K562 (cell line): ENCODE data around the gene HCFC1R1. TPM values are rescaled to one million over a fixed set of nuclear protein-coding genes. Genes with fewer than 3 reads are reported as not detected.

Experiments used
- BHLHE40 ChIP-seq: IDR thresholded peaks from 2 replicates; pipeline ENCODE4 v1.6.1; 2011; ENCODE audit warnings: low read length, improper control_type of control experiment
- COPS2 ChIP-seq: fragments of 450-650 bp; conservative IDR thresholded peaks from 2 replicates; pipeline ENCODE4 v1.6.1; 2016; ENCODE audit warnings: mild to moderate bottlenecking, moderate library complexity
- ELF4 ChIP-seq: fragments of 450-650 bp; formaldehyde crosslinking; IDR thresholded peaks from 2 replicates; pipeline ENCODE4 v1.4.0; 2022; ENCODE audit warnings: missing genetic modification characterization
- GTF2E2 ChIP-seq: fragments of 200-800 bp; sonication (Bioruptor generic); IDR thresholded peaks from 2 replicates; pipeline ENCODE4 v1.6.1; 2016; ENCODE audit warnings: missing genetic modification characterization, missing compliant biosample characterization
- HDAC6 ChIP-seq: IDR thresholded peaks from 2 replicates; pipeline ENCODE4 v1.6.1; 2012; ENCODE audit warnings: low read depth, mild to moderate bottlenecking, control low read depth, inconsistent platforms, low read length, moderate library complexity
- HLTF ChIP-seq: fragments of 450-650 bp; IDR thresholded peaks from 2 replicates; pipeline ENCODE4 v1.6.1; 2016
- HMGN3 ChIP-seq: IDR thresholded peaks from 2 replicates; pipeline ENCODE4 v1.6.1; 2011; ENCODE audit warnings: borderline replicate concordance, low read depth, mild to moderate bottlenecking, mixed read lengths, low read length; ENCODE audit not compliant: insufficient read length; ENCODE audit errors: extremely low read depth
- HNRNPUL1 ChIP-seq: fragments of 200-400 bp; formaldehyde crosslinking; IDR thresholded peaks from 2 replicates; pipeline ENCODE4 v1.6.1; 2017; ENCODE audit warnings: low read length
- KAT2B ChIP-seq: IDR thresholded peaks from one replicate; pipeline ENCODE4 v1.6.1; 2012; ENCODE audit warnings: low read depth, mild to moderate bottlenecking, control low read depth, inconsistent platforms, low read length, moderate library complexity
- KAT7 ChIP-seq: sonication (generic); formaldehyde crosslinking; IDR thresholded peaks from 2 replicates; pipeline ENCODE4 v1.8.0; 2022; ENCODE audit warnings: missing genetic modification reagents, mild to moderate bottlenecking, borderline replicate concordance
- MYC ChIP-seq, 2 experiments: fragments of 250-450 bp in 1 of 2; sonication (Bioruptor Pico) in 1 of 2; IDR thresholded peaks; 2 replicates each; pipeline versions ENCODE4 v1.5.1 to v1.6.1; 2012 to 2021; ENCODE audit warnings: low read depth in 2 of 2, borderline replicate concordance in 1 of 2, improper control_type of control experiment in 1 of 2, low read length in 1 of 2, mild to moderate bottlenecking in 1 of 2, moderate library complexity in 1 of 2
- PHB ChIP-seq: fragments of 250-450 bp; sonication (Bioruptor Pico); IDR thresholded peaks from 2 replicates; pipeline ENCODE4 v1.5.0; 2021
- RBFOX2 ChIP-seq: fragments of 200-400 bp; formaldehyde crosslinking; IDR thresholded peaks from 2 replicates; pipeline ENCODE4 v1.6.1; 2017; ENCODE audit warnings: low read depth, mild to moderate bottlenecking, low read length, moderate library complexity
- SMAD3 ChIP-seq: fragments of 450-650 bp; formaldehyde crosslinking; conservative IDR thresholded peaks from 2 replicates; pipeline ENCODE4 v1.4.0; 2020; ENCODE audit warnings: mild to moderate bottlenecking
- SNIP1 ChIP-seq: fragments of 450-650 bp; IDR thresholded peaks from 2 replicates; pipeline ENCODE4 v1.7.1; 2017; ENCODE audit warnings: low read depth, mild to moderate bottlenecking
- STAT5A ChIP-seq: IDR thresholded peaks from 2 replicates; pipeline ENCODE4 v1.6.1; 2012; ENCODE audit warnings: low read length, inconsistent platforms, borderline replicate concordance
- TEAD1 ChIP-seq, 2 experiments: fragments of 450-650 bp in 1 of 2; sonication (generic) in 1 of 2; formaldehyde crosslinking; IDR thresholded peaks; 2 replicates each; pipeline versions ENCODE4 v1.4.0 to v1.8.0; 2020 to 2022; ENCODE audit warnings: mild to moderate bottlenecking in 2 of 2, missing genetic modification reagents in 1 of 2
- TEAD2 ChIP-seq: fragments of 450-650 bp; IDR thresholded peaks from 2 replicates; pipeline ENCODE4 v1.6.1; 2016; ENCODE audit warnings: missing genetic modification characterization, control low read depth, missing compliant biosample characterization
- XRCC5 ChIP-seq: fragments of 200-400 bp; formaldehyde crosslinking; IDR thresholded peaks from 2 replicates; pipeline ENCODE4 v1.6.1; 2017; ENCODE audit warnings: low read depth, mild to moderate bottlenecking, low read length
- YY1 ChIP-seq, 3 experiments: IDR thresholded peaks; 2 replicates each; pipeline ENCODE4 v1.6.1; 2011; ENCODE audit warnings: low read length in 2 of 3, mild to moderate bottlenecking in 2 of 3, moderate library complexity in 2 of 3, borderline replicate concordance in 1 of 3, control low read depth in 1 of 3, low read depth in 1 of 3; ENCODE audit not compliant: insufficient read depth in 3 of 3, insufficient replicate concordance in 2 of 3, control insufficient read depth in 1 of 3, insufficient read length in 1 of 3; ENCODE audit errors: extremely low read depth in 1 of 3
- ZNF217 ChIP-seq: sonication (generic); formaldehyde crosslinking; IDR thresholded peaks from 2 replicates; pipeline ENCODE4 v1.8.0; 2022; ENCODE audit warnings: mild to moderate bottlenecking, missing genetic modification reagents
- ZNF41 ChIP-seq: fragments of 250-450 bp; sonication (Bioruptor Pico); conservative IDR thresholded peaks from 2 replicates; pipeline ENCODE4 v1.4.0; 2020; ENCODE audit warnings: mild to moderate bottlenecking
- ZSCAN29 ChIP-seq: fragments of 450-650 bp; IDR thresholded peaks from 2 replicates; pipeline ENCODE4 v1.6.1; 2017
- polyA plus RNA-seq, 8 experiments: library from polyadenylated mRNA; depleted of rRNA in 4 of 8; stranded (reverse) in 5 of 8; unstranded in 3 of 8; fragments of >200 nt; fragmentation: Nextera tagmentation in 2 of 8; fragmentation: Illumina TruSeq in 1 of 8; extraction: Ambion mirVana in 2 of 8; extraction: Trizol in 1 of 8; gene quantifications; 2 replicates each; pipeline versions ENCODE4 v1.2.1 to v1.2.3, GENCODE V29; 2011 to 2014; ENCODE audit warnings: inconsistent platforms in 1 of 8, missing spikeins in 1 of 8
- total RNA-seq, 7 experiments: library from RNA; depleted of rRNA in 6 of 7; stranded (reverse); fragments of >200 nt in 6 of 7; fragmentation: Illumina TruSeq in 2 of 7; extraction: Trizol in 2 of 7; gene quantifications; 2 replicates each; pipeline versions ENCODE4 v1.2.1 to v1.2.3, GENCODE V29; 2011 to 2021; ENCODE audit warnings: low replicate concordance in 1 of 7
- TF ChIP-seq, protein P1 (sequence below): fragments of 250-450 bp; sonication (Bioruptor Pico); IDR thresholded peaks from 2 replicates; pipeline ENCODE4 v1.8.0; 2022; ENCODE audit warnings: moderate library complexity, mild to moderate bottlenecking, inconsistent platforms
- TF ChIP-seq, protein P2 (sequence below): fragments of 450-650 bp; IDR thresholded peaks from 2 replicates; pipeline ENCODE4 v1.6.1; 2017; ENCODE audit warnings: mild to moderate bottlenecking, moderate library complexity
- TF ChIP-seq, protein P3 (sequence below): sonication (generic); formaldehyde crosslinking; IDR thresholded peaks from 2 replicates; pipeline ENCODE4 v1.8.0; 2022; ENCODE audit warnings: mild to moderate bottlenecking, missing genetic modification reagents
- TF ChIP-seq, protein P4 (sequence below): fragments of 200-800 bp; sonication (Bioruptor generic); IDR thresholded peaks from 2 replicates; pipeline ENCODE4 v1.6.1; 2017; ENCODE audit warnings: missing genetic modification characterization, missing compliant biosample characterization

The HCFC1R1 gene
- total and polyA plus RNA-seq, 9 of the 15 experiments (the other 6 are each of a cell fraction or from before 2014, with no cell fraction given) = 2.2 to 29.0 (median 11.2) TPM

DNA sequence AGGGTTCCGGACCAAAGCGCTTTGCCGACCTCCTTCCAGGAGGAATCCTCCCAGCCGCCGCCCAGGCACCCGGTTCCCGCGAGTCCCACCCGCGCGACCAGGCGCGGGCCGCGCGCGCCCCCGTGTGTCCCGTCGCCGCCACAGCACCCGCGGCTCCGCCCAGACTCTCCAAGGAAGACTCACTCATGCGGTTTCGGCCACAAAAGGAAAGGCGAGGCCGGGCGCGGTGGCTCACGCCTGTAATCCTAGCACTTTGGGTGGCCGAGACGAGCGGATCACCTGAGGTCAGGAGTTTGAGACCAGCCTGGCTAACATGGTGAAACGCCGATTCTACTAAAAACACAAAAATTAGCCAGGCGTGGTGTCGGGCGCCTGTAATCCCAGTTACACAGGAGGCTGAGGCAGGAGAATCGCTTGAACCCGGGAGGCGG, 40.0 kb downstream of the HCFC1R1 start (continued):
- TF ChIP-seq RBFOX2 (peak; percentile 85), HNRNPUL1 (no peak), BHLHE40 (peak; percentile 38; the same call in 1 of the 2 replicates), GTF2E2 (no peak), HMGN3 (peak; percentile 82), SMAD3 (CRISPR knock-in tag) (no peak), COPS2 (no peak), HDAC6 (no peak), HLTF (0 out of 2 replicates have a peak, but pooled peaks have one; percentile 15), TEAD2 (no peak), ZNF217 (CRISPR knock-in tag) (no peak), ZNF41 (no peak), KAT2B (no peak), XRCC5 (peak; percentile 77), KAT7 (CRISPR knock-in tag) (no peak; the same call in 1 of the 2 replicates), SNIP1 (no peak), STAT5A (no peak), ZSCAN29 (no peak), MYC (IDR thresholded peaks at IDR 0.05; ENCODE audit: low read depth, low read length) (peak; percentile 73), MYC (CRISPR knock-in tag; IDR thresholded peaks at IDR 0.05; ENCODE audit: borderline replicate concordance, low read depth) (no peak), ELF4 (CRISPR knock-in tag) (no peak), TEAD1 (CRISPR knock-in tag; IDR thresholded peaks at IDR 0.05) (peak in 1 of 2 experiments; percentile 54; a peak in 1 of 4 replicates), YY1 (IDR thresholded peaks at IDR 0.05; ENCODE audit: borderline replicate concordance in 1 of 3, control insufficient read depth in 1 of 3, extremely low read depth in 1 of 3, insufficient read depth in 3 of 3, insufficient read length in 1 of 3, insufficient replicate concordance in 2 of 3, low read depth in 1 of 3, low read length in 2 of 3) (peak in 2 of 3 experiments; percentile 6 to 38), PHB (CRISPR knock-in tag) (no peak)
- TF ChIP-seq, protein P1, sequence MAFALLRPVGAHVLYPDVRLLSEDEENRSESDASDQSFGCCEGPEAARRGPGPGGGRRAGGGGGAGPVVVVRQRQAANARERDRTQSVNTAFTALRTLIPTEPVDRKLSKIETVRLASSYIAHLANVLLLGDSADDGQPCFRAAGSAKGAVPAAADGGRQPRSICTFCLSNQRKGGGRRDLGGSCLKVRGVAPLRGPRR (CRISPR knock-in tag) = no peak
- TF ChIP-seq, protein P2, sequence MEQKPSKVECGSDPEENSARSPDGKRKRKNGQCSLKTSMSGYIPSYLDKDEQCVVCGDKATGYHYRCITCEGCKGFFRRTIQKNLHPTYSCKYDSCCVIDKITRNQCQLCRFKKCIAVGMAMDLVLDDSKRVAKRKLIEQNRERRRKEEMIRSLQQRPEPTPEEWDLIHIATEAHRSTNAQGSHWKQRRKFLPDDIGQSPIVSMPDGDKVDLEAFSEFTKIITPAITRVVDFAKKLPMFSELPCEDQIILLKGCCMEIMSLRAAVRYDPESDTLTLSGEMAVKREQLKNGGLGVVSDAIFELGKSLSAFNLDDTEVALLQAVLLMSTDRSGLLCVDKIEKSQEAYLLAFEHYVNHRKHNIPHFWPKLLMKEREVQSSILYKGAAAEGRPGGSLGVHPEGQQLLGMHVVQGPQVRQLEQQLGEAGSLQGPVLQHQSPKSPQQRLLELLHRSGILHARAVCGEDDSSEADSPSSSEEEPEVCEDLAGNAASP = no peak
- TF ChIP-seq, protein P3, sequence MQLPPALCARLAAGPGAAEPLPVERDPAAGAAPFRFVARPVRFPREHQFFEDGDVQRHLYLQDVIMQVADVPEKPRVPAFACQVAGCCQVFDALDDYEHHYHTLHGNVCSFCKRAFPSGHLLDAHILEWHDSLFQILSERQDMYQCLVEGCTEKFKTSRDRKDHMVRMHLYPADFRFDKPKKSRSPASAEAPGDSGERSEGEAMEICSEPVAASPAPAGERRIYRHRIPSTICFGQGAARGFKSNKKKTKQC (CRISPR knock-in tag) = peak; percentile 64; the same call in 1 of the 2 replicates
- TF ChIP-seq, protein P4, sequence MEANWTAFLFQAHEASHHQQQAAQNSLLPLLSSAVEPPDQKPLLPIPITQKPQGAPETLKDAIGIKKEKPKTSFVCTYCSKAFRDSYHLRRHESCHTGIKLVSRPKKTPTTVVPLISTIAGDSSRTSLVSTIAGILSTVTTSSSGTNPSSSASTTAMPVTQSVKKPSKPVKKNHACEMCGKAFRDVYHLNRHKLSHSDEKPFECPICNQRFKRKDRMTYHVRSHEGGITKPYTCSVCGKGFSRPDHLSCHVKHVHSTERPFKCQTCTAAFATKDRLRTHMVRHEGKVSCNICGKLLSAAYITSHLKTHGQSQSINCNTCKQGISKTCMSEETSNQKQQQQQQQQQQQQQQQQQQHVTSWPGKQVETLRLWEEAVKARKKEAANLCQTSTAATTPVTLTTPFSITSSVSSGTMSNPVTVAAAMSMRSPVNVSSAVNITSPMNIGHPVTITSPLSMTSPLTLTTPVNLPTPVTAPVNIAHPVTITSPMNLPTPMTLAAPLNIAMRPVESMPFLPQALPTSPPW (CRISPR knock-in tag) = peak; percentile 51; the same call in 1 of the 2 replicates
